ENCODE results near the gene HSD11B2.

The HSD11B2 gene

DNA sequence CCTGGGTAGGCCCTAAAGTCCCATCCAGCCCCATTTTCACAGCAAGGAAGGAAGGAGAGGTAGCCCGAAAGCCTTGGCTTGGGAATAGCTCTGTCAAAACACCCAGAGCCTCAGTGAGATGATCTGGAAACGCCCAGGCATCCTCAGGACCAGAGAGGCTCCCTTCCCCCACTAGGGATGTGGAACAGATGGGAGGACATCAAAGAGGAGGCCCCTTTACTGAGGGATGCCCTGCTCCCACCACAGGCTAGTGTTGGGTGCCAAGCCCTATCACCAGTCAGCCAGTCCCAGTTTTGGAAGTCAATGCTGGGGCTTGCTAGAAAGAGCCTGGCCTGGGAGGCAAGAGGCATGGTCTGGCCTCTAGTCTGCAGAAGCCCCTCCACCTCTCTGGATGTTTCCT, 42.3 kb upstream of the HSD11B2 start:
- DNase-seq (ENCODE audit: low read depth): no peak
- TF ChIP-seq, protein P1, sequence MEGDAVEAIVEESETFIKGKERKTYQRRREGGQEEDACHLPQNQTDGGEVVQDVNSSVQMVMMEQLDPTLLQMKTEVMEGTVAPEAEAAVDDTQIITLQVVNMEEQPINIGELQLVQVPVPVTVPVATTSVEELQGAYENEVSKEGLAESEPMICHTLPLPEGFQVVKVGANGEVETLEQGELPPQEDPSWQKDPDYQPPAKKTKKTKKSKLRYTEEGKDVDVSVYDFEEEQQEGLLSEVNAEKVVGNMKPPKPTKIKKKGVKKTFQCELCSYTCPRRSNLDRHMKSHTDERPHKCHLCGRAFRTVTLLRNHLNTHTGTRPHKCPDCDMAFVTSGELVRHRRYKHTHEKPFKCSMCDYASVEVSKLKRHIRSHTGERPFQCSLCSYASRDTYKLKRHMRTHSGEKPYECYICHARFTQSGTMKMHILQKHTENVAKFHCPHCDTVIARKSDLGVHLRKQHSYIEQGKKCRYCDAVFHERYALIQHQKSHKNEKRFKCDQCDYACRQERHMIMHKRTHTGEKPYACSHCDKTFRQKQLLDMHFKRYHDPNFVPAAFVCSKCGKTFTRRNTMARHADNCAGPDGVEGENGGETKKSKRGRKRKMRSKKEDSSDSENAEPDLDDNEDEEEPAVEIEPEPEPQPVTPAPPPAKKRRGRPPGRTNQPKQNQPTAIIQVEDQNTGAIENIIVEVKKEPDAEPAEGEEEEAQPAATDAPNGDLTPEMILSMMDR (conservative IDR thresholded peaks at IDR 0.05; ENCODE audit: low read length): no peak
- no peak overlapping the region for H3K4me3 ChIP-seq (ENCODE audit: low read length)

DNA sequence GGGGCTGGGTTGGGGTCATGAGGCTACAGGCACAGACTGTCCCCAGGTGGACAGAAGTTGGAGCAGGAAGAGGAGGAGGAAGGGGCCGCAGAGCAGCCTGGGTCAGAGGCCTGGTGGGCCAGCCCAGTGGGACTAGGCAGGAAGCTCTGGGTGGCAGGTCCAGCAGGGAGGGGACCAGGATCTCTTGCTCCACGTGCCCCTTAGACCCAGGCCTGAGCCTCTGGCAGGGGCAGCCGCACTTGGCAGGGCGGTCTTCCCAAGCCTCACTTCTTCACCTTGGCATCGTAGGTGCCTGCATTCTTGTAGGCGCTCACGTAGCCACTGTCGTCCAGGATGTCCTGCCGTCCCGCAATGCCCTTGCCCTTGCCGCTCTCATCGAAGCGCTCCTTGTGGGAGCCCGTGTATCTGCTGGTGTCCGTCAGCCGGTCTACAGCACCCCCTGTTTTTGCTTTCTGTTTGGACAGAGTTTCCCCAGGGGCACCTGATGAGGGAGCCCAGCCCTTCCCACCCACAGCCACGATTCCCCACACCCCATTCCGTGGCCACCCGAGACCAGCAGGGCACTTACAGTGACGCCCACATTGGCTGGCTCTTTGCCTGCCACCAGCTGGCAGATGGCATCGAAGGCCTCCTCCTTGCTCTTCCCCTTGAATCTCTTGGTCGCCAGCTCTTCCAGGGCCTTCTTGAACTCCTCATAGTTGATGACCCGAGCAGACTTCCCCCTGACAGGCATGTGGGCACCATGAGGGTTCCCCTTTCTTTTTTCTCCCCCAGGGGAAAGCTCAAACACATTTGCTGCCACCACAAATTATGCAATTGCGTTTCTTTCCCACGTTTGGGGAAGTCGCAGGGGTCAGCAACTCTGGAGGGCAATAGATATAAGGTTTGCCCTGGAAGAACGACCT, 40.8 kb upstream of the HSD11B2 start:
- no peak for DNase-seq (ENCODE audit: low read depth)
- H3K4me3 ChIP-seq (ENCODE audit: low read length): no peak overlapping the region
- TF ChIP-seq, protein P1 (conservative IDR thresholded peaks at IDR 0.05; ENCODE audit: low read length): no peak

DNA sequence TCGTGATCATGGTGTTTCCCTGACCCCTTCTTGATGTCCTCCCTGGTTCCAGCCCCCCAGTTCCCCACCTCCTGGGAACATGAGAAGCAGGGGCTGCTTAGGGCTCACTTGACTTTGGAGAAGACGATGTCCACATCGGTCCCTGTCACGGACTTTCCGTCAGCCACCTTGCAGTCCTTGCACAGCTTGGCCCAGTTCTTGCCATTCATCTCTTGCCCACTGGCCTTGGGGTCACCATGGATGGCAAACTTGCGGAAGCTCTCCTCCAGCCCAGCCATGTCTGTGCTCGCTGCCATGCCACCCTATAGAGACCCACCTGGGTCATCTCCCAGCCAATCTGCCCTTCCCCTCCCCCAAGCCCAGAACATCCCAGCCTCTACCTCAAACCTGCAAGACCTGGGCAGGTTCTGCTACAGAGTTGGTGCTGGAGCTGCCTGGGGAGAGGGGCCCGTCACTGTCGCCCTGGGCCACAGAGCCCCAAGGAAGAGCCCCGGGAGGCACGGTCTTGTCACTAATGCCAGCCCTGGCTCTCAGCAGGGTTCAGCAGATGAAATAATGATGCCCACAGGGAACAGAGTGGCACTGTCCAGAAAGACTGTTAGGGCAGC, 40.0 kb upstream of the HSD11B2 start:
- H3K4me3 ChIP-seq (ENCODE audit: low read length): no peak overlapping the region
- DNase-seq (ENCODE audit: low read depth): no peak
- TF ChIP-seq, protein P1 (conservative IDR thresholded peaks at IDR 0.05; ENCODE audit: low read length): no peak

DNA sequence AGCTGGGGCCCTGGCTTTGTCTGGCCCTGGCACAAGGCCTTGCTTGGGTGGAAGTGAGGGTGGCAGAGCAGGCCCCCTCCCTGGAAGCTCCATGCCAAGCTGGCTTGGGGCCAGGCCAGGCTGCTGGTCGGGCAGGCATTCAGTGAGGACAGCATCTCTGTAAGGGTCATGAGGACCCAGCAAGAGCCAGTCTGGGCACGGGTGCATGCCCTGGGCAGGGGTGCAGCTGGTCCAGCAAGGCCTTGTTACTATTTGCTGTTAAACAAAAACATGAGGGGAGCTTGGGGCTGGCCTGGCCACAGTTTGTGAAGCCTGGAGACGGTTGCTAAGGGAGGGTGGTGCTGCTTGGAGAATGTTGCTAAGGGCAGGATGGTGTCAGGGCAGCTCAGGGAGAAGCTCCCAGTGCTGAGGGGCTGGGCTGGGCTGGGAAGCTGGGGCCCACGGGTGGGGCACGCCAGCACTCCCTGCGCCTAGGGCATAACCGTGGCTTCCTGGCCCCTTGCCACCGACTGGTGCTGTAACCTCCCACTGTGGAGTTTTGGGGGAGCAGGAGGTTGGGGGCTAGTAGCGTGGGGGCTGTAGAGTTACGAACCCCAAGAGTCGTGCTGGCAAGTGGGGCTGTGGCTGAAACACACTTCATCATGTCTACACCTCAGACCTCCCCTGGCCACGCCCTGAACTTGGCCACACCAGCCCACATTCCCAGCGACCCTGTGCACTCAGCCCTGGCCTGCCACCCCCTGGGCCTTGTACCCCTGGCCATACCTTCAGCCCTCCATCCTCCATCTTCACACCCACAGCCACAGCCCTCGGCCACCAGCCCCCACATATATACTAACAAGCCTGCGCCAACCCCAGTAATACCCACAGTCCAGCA, 39.3 kb upstream of the HSD11B2 start:
- TF ChIP-seq, protein P1 (conservative IDR thresholded peaks at IDR 0.05; ENCODE audit: low read length): no peak
- no peak overlapping the region for H3K4me3 ChIP-seq (ENCODE audit: low read length)
- peak; percentile 31 for DNase-seq (ENCODE audit: low read depth)

DNA sequence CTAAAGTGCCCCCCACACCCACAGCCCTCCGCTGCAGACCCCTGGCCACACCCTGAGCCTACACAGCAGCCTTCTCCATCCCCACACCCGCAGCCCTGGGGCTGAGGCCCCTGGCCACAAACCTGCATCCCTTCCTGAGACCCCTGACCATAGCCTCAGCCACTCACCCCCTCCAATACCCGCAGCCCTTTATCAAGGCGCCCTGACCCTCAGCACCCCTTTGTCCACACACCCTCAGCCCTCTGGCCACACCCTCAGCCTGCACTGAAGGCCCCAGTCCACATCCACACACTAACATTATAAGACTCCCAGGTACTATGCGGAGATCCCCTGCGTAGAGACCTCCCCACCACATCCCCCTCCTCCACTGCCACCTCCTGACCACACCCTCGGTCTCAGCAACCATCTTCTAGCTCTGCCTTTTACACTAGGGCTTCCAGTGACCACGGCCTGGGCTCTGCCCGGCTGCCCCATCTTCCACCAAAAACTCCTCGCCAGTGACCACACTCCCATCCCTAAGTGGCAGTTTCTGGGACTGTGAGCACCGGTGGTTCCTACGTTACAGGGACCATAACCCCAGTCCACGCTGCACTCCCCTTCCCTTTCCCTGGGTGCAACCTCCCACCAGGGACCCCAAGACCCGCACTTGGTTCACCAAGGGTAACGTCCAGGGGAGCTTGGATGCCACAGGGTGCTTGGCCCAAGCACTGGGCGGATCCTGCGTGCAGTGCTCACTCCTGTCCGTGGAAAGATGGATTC, 38.4 kb upstream of the HSD11B2 start:
- TF ChIP-seq, protein P1 (conservative IDR thresholded peaks at IDR 0.05; ENCODE audit: low read length): no peak
- DNase-seq (ENCODE audit: low read depth): no peak
- H3K4me3 ChIP-seq (ENCODE audit: low read length): peak overlapping the region; percentile 39; the same call in 1 of the 2 replicates

DNA sequence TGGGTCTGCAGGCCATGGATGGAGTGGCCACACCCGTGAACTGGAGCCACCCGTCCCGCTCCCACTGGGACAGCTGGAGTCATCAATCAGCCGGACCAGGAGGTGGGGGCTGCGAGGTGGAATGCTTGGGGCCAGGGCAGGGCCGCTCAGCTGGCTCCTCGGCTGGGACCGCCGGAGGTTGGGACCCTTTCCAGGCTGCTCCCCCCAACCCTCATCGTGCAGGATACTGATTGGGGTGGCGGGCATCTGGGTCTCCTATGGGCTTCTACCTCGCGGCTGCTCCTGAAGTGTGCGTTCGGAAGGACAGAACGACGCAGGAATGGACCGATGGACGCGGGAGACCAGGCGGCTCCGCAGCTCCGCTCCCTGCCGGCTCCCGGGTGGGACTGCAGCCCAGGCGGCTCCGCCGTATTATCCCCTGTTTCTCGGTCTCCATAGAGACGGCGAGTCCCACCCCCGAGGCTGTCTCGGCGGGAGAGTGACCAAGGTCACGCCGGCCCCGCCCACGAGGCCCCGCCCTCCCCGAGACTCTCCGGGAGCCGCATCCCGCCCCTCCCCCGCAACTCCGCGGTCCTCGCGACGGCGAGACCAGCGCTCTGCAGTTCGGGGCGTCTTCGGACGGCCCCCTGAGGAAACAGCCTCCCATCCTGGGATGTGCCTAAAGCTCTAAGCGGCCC, 37.7 kb upstream of the HSD11B2 start, which contains the start of gene TPPP3:
Gene TPPP3 (minus strand): TSS at position 388 of the 677 bp plus-strand sequence. CDS start 2,387 bp downstream, outside the sequence.
- peak; percentile 69 for DNase-seq (ENCODE audit: low read depth)
- peak within 1 kb of the TSS; percentile 39 for H3K4me3 ChIP-seq (ENCODE audit: low read length)
- TF ChIP-seq, protein P1 (conservative IDR thresholded peaks at IDR 0.05; ENCODE audit: low read length): peak; percentile 61

Measured in AG10803 (cell line).